Body of pancreas (tissue), 4 donors: ENCODE results near the gene AOC2.

Experiments
- POLR2A ChIP-seq, 3 donors: fragments of 450-650 bp; IDR thresholded peaks; one replicate each; pipeline ENCODE4 v1.6.1; 2016; ENCODE audit warnings: antibody characterized with exemption in 3 of 3, mild to moderate bottlenecking in 2 of 3
- TF ChIP-seq, protein P1 (sequence below), 7 experiments: fragments of 450-650 bp in 4 of 7; fragments of 200-600 bp in 3 of 7; sonication (generic) in 3 of 7; IDR thresholded peaks; one replicate each; pipeline ENCODE4 v1.5.1; 2016 to 2019; ENCODE audit warnings: antibody characterized with exemption in 7 of 7

GRCh38 chr17:42833767-42834422 lies 10.5 kb upstream of the AOC2 start:
- TF ChIP-seq, protein P1, sequence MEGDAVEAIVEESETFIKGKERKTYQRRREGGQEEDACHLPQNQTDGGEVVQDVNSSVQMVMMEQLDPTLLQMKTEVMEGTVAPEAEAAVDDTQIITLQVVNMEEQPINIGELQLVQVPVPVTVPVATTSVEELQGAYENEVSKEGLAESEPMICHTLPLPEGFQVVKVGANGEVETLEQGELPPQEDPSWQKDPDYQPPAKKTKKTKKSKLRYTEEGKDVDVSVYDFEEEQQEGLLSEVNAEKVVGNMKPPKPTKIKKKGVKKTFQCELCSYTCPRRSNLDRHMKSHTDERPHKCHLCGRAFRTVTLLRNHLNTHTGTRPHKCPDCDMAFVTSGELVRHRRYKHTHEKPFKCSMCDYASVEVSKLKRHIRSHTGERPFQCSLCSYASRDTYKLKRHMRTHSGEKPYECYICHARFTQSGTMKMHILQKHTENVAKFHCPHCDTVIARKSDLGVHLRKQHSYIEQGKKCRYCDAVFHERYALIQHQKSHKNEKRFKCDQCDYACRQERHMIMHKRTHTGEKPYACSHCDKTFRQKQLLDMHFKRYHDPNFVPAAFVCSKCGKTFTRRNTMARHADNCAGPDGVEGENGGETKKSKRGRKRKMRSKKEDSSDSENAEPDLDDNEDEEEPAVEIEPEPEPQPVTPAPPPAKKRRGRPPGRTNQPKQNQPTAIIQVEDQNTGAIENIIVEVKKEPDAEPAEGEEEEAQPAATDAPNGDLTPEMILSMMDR (IDR thresholded peaks at IDR 0.05), result no peak
- TF ChIP-seq POLR2A (IDR thresholded peaks at IDR 0.05), result no peak
